GM13976 (cell line): ENCODE data around the gene FGF19.

Source experiments
- DNase-seq: peaks from one replicate; pipeline ENCODE4 v3.0.0; 2012; ENCODE audit warnings: low spot score
- in situ Hi-C: fragments of 300-500 bp; cut with MboI; formaldehyde crosslinking; loops from one replicate; pipeline ENCODE4 v1.12.0; 2022; ENCODE audit warnings: low sequenced_read_pairs, mixed read lengths, inconsistent platforms; ENCODE audit not compliant: unreplicated experiment
- TF ChIP-seq, protein P1 (sequence below): IDR thresholded peaks from 2 replicates; pipeline ENCODE4 v1.5.1; 2012; ENCODE audit warnings: borderline replicate concordance, mild to moderate bottlenecking; ENCODE audit not compliant: insufficient read depth; ENCODE audit errors: extremely low read depth, missing control alignments, control extremely low read depth

Gene FGF19

DNA sequence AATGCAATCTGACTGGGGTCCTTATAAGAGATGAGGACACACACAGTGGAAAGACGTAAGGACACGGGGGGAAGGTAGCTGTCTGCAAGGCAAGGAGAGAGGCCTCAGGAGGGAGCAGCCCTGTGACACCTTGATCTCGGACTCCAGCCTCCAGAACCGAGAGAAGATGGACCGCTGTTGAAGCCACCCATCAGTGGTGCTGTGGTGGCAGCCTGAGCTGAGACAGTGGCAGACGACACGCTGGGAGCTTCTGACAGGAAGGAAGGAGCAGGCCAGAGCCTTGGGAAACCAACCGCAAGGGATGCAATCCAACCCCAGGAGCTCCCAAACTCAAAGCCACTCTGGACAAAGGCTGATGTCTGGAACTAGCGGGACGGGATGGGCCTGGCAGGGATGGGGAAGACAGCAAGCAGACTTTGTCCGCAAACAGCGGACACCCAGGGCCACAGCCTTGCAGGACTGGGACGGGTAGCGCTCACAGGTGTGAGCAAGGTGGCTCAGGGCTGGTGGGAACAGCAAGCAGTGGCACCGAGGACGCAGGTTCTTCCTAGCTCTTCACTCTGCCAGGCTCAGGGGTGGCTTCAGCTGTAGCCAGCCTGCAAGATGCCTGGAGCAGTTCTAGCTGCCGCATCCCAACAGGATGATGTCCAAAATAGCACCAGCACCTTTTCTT, 39.6 kb downstream of the FGF19 start:
- TF ChIP-seq, protein P1, sequence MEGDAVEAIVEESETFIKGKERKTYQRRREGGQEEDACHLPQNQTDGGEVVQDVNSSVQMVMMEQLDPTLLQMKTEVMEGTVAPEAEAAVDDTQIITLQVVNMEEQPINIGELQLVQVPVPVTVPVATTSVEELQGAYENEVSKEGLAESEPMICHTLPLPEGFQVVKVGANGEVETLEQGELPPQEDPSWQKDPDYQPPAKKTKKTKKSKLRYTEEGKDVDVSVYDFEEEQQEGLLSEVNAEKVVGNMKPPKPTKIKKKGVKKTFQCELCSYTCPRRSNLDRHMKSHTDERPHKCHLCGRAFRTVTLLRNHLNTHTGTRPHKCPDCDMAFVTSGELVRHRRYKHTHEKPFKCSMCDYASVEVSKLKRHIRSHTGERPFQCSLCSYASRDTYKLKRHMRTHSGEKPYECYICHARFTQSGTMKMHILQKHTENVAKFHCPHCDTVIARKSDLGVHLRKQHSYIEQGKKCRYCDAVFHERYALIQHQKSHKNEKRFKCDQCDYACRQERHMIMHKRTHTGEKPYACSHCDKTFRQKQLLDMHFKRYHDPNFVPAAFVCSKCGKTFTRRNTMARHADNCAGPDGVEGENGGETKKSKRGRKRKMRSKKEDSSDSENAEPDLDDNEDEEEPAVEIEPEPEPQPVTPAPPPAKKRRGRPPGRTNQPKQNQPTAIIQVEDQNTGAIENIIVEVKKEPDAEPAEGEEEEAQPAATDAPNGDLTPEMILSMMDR: no peak
- in situ Hi-C loops: no loop called here
- DNase-seq: no peak

- in situ Hi-C loops: no loop called here
- TF ChIP-seq, protein P1: no peak
- no peak for DNase-seq
Observed at GRCh38 chr11:69663326-69663725, 40.5 kb downstream of the FGF19 start.

DNA sequence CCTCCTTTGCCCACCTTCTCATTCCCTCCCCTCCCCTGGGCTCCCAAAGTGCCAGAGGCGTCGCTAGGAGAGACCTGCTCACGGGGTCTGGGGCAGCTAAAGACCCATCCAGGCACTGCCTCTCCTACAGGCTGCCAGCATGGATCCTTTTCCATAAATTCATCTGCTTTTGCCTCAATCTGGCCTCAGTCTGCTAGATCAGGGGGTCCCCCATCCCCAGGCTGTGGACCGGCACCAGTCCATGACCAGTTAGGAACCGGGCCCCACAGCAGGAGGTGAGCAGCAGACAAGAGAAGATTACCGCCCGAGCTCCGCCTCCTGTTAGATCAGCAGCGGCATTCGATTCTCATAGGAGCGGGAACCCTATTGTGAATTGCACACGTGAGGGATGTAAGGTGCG, 41.0 kb downstream of the FGF19 start:
- no peak for DNase-seq
- TF ChIP-seq, protein P1: no peak
- in situ Hi-C loops: no loop called here

DNA sequence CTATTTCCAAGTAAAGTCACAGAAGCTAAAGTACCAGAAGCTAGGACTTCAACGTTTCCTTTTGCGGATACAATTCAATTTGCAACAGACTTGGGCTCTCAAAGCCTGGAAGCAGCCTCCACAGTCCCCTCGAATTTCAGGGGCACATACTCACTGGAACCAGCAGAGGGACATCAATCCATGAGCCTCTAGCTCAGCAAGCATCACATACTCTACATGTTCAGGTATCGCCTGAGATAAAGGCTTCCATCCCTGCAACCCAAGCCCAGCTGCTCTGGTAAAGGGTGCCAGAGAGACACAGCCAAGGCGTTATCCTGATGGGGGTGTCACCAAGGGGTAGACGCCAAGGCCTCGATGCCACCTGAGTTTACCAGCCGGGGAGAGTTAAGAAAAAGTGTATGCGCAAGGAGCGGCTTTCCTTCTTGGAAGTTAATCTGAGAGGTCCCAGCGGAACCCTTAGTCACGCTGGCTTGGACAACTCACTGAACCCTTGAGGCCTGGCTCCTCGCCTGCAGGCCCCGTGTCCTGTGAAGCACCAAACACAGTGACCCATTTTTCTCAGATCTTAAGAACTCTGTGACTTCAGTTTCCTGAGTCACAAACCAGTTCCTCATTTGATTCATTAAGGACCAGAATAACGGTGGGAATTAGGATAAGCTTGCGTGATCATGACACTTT, 41.7 kb downstream of the FGF19 start:
- in situ Hi-C loops: no loop called here
- DNase-seq: no peak
- TF ChIP-seq, protein P1: no peak

DNA sequence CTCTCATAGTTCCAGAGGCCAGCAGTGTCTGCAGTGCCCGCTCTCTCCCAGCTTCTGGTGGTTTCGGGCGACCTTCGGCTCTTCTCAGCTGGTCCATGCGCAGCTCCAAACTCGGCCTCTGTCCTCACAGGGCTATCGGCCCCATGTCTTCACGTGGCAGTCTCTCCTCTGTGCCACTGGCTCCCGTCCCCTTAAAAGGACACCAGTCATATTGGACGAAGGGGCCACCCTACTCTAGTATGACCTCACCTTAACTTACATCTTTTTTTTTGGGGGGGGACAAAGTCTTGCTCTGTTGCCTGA, 42.5 kb downstream of the FGF19 start:
- DNase-seq: no peak
- TF ChIP-seq, protein P1: no peak
- in situ Hi-C loops: no loop called here

- in situ Hi-C loops: no loop called here
- no peak for DNase-seq
- TF ChIP-seq, protein P1: no peak
Observed at GRCh38 chr11:69660001-69660500, 43.8 kb downstream of the FGF19 start.
